Cardiac muscle cell (in vitro differentiated cells and primary cell): Measurements from ENCODE around the gene TIMM22. TPM values are rescaled to one million over a fixed set of nuclear protein-coding genes. Genes with fewer than 3 reads are reported as not detected.
"Not testable (repeated sequence)": the region's sequence is repeated elsewhere in the genome, so short reads cannot be mapped to it uniquely, and the experiment has no call there.

Source experiments
- DNase-seq, 2 donors: peaks; one replicate each; pipeline versions ENCODE4 v3.0.0 to v3.0.0-alpha.2; 2010 to 2017; ENCODE audit warnings: low read depth in 1 of 2, low spot score in 1 of 2
- H3K27ac ChIP-seq: fragments of 200-600 bp; sonication (generic); 2 replicates; pipeline ENCODE4 v1.5.1; 2016
- H3K27me3 ChIP-seq: fragments of 200-600 bp; sonication (generic); 2 replicates; pipeline ENCODE4 v1.6.0; 2016; ENCODE audit warnings: control low read depth
- H3K36me3 ChIP-seq: fragments of 200-600 bp; sonication (generic); 2 replicates; pipeline ENCODE4 v1.5.1; 2016; ENCODE audit warnings: control low read depth
- H3K4me1 ChIP-seq: fragments of 200-600 bp; sonication (generic); 2 replicates; pipeline ENCODE4 v1.8.1; 2017; ENCODE audit warnings: low read depth, mild to moderate bottlenecking, mixed run types
- H3K4me3 ChIP-seq: fragments of 200-600 bp; sonication (generic); 2 replicates; pipeline ENCODE4 v1.5.1; 2016; ENCODE audit warnings: mild to moderate bottlenecking
- H3K9me3 ChIP-seq: fragments of 200-600 bp; sonication (generic); 2 replicates; pipeline ENCODE4 v1.5.1; 2017; ENCODE audit warnings: low read depth, mild to moderate bottlenecking, control low read depth
- polyA plus RNA-seq: library from polyadenylated mRNA; unstranded; fragments of >200 nt; fragmentation: Nextera tagmentation; extraction: Ambion mirVana; gene quantifications from 2 replicates; pipeline ENCODE4 v1.2.1, GENCODE V29; 2016
- total RNA-seq: library from RNA; depleted of rRNA; stranded (reverse); fragments of >200 nt; gene quantifications from 2 replicates; pipeline ENCODE4 v1.2.3, GENCODE V29; 2016
- TF ChIP-seq, protein P1 (sequence below): IDR thresholded peaks from 2 replicates; pipeline ENCODE4 v1.5.1; 2012; ENCODE audit warnings: low read depth, mild to moderate bottlenecking, low read length

The TIMM22 gene
- total RNA-seq (26.8 and 28.4 TPM in 2 replicates), polyA plus RNA-seq (33.1 and 34.7 TPM in 2 replicates)

GRCh38 chr17:996554-997344 lies at the start of gene TIMM22:
TIMM22 (plus strand) TSS chr17:997129; CDS start chr17:997143, 14 bp downstream.
- Histone ChIP-seq H3K27ac (peak within 1 kb of the TSS; percentile 97), H3K4me3 (peak within 1 kb of the TSS; percentile 95), H3K4me1 (peaks cover 20% of the 10 kb centered on the region), H3K9me3 (no peaks in the 10 kb centered on the region), H3K27me3 (no peaks in the 10 kb centered on the region), H3K36me3 (peaks cover 9% of the 10 kb centered on the region)
- TF ChIP-seq, protein P1, sequence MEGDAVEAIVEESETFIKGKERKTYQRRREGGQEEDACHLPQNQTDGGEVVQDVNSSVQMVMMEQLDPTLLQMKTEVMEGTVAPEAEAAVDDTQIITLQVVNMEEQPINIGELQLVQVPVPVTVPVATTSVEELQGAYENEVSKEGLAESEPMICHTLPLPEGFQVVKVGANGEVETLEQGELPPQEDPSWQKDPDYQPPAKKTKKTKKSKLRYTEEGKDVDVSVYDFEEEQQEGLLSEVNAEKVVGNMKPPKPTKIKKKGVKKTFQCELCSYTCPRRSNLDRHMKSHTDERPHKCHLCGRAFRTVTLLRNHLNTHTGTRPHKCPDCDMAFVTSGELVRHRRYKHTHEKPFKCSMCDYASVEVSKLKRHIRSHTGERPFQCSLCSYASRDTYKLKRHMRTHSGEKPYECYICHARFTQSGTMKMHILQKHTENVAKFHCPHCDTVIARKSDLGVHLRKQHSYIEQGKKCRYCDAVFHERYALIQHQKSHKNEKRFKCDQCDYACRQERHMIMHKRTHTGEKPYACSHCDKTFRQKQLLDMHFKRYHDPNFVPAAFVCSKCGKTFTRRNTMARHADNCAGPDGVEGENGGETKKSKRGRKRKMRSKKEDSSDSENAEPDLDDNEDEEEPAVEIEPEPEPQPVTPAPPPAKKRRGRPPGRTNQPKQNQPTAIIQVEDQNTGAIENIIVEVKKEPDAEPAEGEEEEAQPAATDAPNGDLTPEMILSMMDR, result peak; percentile 81
- peak; percentile 98 to 99 for DNase-seq

- Histone ChIP-seq H3K4me1 (peaks cover 13% of the 10 kb centered on the region), H3K27ac (peak overlapping the region; percentile 72), H3K4me3 (no peak overlapping the region), H3K9me3 (no peaks in the 10 kb centered on the region), H3K27me3 (no peaks in the 10 kb centered on the region), H3K36me3 (no peaks in the 10 kb centered on the region)
- TF ChIP-seq, protein P1, result no peak
- DNase-seq, result no peak
These were observed 48.6 kb upstream of the TIMM22 start for GRCh38 chr17:948284-948852.

- H3K36me3 ChIP-seq, result no peaks in the 10 kb centered on the region
- TF ChIP-seq, protein P1, result no peak
- no peaks in the 10 kb centered on the region for H3K9me3 ChIP-seq
- no peaks in the 10 kb centered on the region for H3K27me3 ChIP-seq
- no peak overlapping the region for H3K4me3 ChIP-seq
- H3K4me1 ChIP-seq, result peaks cover 21% of the 10 kb centered on the region
- H3K27ac ChIP-seq, result peak overlapping the region; percentile 99
- no peak for DNase-seq
These were observed 47.2 kb upstream of the TIMM22 start for GRCh38 chr17:949623-950303.

DNA sequence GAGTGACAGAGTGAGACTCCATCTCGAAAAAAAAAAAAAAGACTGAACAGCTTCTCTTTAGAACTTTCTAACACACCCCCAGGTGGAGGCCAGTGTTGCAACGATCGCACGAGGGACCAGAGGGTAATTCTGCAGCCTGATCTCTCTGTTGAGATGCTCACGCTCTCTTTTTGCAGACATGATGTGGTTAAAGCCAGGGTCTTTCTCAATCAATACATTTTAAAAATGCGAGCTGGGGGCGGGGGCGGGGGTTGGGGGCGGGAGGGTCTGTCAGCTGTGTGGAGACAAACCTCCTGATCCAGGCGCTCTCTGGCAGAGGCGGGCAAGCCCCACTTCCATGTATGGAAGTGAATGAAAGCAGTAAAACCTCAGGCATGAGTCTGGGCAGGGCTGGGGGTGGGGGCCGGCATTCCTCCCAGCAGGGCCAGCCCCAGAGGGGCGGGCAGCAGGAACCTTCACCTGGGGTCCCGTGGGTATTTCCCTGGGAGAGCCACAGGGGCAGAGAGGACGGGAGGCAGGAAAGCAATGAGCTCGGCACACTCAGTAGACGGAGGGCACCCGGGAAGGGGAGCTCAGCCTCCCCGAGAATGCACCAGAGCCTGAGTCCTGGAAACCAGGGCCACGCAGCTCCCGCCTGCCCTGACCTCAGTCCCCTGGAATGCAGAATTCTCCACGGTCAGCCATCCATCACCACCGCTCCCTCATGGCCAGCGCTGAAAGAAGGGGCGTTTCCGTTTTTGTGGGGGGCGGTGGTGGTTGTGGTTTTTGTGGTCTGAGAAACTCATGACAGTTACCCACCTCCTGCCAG lies 45.4 kb upstream of the TIMM22 start:
- DNase-seq, result peak; percentile 76 to 87
- Histone ChIP-seq H3K4me3 (no peak overlapping the region), H3K4me1 (peaks cover 24% of the 10 kb centered on the region)

DNA sequence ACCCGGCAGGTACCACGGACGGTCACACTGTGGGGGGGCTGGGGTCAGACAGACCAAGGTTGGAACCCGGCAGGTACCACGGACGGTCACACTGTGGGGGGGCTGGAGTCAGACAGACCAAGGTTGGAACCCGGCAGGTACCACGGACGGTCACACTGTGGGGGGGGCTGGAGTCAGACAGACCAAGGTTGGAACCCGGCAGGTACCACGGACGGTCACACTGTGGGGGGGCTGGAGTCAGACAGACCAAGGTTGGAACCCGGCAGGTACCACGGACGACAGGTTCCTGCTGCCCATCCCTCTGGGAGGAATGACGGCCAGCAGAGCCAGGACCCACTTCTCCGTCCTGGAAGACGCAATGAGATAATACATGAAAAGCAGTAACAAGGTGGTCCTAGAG lies 44.3 kb upstream of the TIMM22 start:
- H3K27ac ChIP-seq, result peak overlapping the region; percentile 99
- not testable (repeated sequence) for DNase-seq, H3K27me3 ChIP-seq, H3K36me3 ChIP-seq, H3K9me3 ChIP-seq, H3K4me3 ChIP-seq
- H3K4me1 ChIP-seq, result peaks cover 34% of the 10 kb centered on the region

More for the DNA sequence above, 45.4 kb upstream of the TIMM22 start:
- TF ChIP-seq, protein P1, result no peak
- no peaks in the 10 kb centered on the region for H3K9me3 ChIP-seq
- no peaks in the 10 kb centered on the region for H3K27me3 ChIP-seq
- H3K27ac ChIP-seq, result peak overlapping the region; percentile 99
- no peaks in the 10 kb centered on the region for H3K36me3 ChIP-seq
